SK-N-SH treated with all-trans-retinoic acid at 6 μM for 48 hours (cell line): ENCODE data around the gene CDH4.

Experiments
- ATAC-seq: fragments of 200-7000 bp; cut with Tn5 transposase; 3 replicates; pipeline ENCODE4 v1.9.1; 2020; ENCODE audit warnings: mild to moderate bottlenecking, moderate library complexity
- ARNTL ChIP-seq: fragments of 450-650 bp; formaldehyde crosslinking; IDR thresholded peaks from 2 replicates; pipeline ENCODE4 v1.5.0; 2020; ENCODE audit warnings: low read depth, mild to moderate bottlenecking, moderate library complexity, borderline replicate concordance
- CSDC2 ChIP-seq: fragments of 250-450 bp; sonication (Bioruptor Pico); IDR thresholded peaks from 2 replicates; pipeline ENCODE4 v1.5.0; 2020; ENCODE audit warnings: mild to moderate bottlenecking, moderate library complexity
- ESRRG ChIP-seq: fragments of 250-450 bp; sonication (Bioruptor Pico); IDR thresholded peaks from 2 replicates; pipeline ENCODE4 v1.6.1; 2021; ENCODE audit warnings: mild to moderate bottlenecking
- GLIS3 ChIP-seq: fragments of 250-450 bp; sonication (Bioruptor Pico); IDR thresholded peaks from 2 replicates; pipeline ENCODE4 v1.5.0; 2020; ENCODE audit warnings: mild to moderate bottlenecking, moderate library complexity
- OSR1 ChIP-seq: fragments of 250-450 bp; sonication (Bioruptor Pico); IDR thresholded peaks from 2 replicates; pipeline ENCODE4 v1.8.0; 2022; ENCODE audit warnings: moderate library complexity, mild to moderate bottlenecking, inconsistent platforms
- RARB ChIP-seq: fragments of 250-450 bp; sonication (Bioruptor Pico); IDR thresholded peaks from 2 replicates; pipeline ENCODE4 v1.8.0; 2021; ENCODE audit warnings: mild to moderate bottlenecking, moderate library complexity
- ZC3H10 ChIP-seq: fragments of 250-450 bp; sonication (Bioruptor Pico); IDR thresholded peaks from 2 replicates; pipeline ENCODE4 v1.5.1; 2021; ENCODE audit warnings: mild to moderate bottlenecking, moderate library complexity
- ZFP3 ChIP-seq: fragments of 250-450 bp; sonication (Bioruptor Pico); IDR thresholded peaks from 2 replicates; pipeline ENCODE4 v1.5.0; 2020; ENCODE audit warnings: mild to moderate bottlenecking, moderate library complexity
- ZNF70 ChIP-seq: fragments of 450-650 bp; formaldehyde crosslinking; IDR thresholded peaks from 2 replicates; pipeline ENCODE4 v1.5.0; 2020; ENCODE audit warnings: mild to moderate bottlenecking, moderate library complexity
- TF ChIP-seq, protein P1 (sequence below): fragments of 250-450 bp; sonication (Bioruptor Pico); IDR thresholded peaks from 2 replicates; pipeline ENCODE4 v1.8.0; 2020; ENCODE audit warnings: mild to moderate bottlenecking, moderate library complexity, borderline replicate concordance
- TF ChIP-seq, protein P2 (sequence below): fragments of 250-450 bp; sonication (Bioruptor Pico); IDR thresholded peaks from 2 replicates; pipeline ENCODE4 v1.8.0; 2021; ENCODE audit warnings: low read depth, mild to moderate bottlenecking, moderate library complexity, borderline replicate concordance
- TF ChIP-seq, protein P3 (sequence below): fragments of 250-450 bp; sonication (Bioruptor Pico); IDR thresholded peaks from 2 replicates; pipeline ENCODE4 v1.5.1; 2021; ENCODE audit warnings: mild to moderate bottlenecking, moderate library complexity
- TF ChIP-seq, protein P4 (sequence below): fragments of 250-450 bp; sonication (Bioruptor Pico); IDR thresholded peaks from 2 replicates; pipeline ENCODE4 v1.5.1; 2020; ENCODE audit warnings: low read depth, mild to moderate bottlenecking, moderate library complexity
- TF ChIP-seq, protein P5 (sequence below): fragments of 250-450 bp; sonication (Bioruptor Pico); IDR thresholded peaks from 2 replicates; pipeline ENCODE4 v1.5.0; 2020; ENCODE audit warnings: mild to moderate bottlenecking, moderate library complexity

Gene CDH4

DNA sequence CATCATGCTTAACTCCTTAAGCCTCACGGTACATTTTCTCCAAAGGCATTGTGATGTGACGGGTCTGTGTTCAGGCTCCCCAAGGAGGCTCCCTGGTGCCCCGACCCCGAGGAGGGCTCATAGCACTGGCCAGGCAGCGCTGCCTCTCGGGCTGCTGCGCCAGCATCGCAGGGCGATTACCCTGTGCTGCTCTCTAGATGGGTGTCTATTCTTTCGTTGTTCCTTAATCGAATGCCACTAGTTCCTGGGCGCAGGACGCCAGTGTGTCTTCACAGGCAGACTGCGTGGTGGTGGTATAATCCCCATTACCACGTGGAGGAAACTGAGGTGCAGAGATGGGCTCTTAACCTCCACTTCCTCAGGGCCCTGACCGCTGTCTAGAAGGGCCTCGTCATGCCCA is 267.4 kb downstream of the CDH4 start (continued):
- no peak for TF ChIP-seq ARNTL

DNA sequence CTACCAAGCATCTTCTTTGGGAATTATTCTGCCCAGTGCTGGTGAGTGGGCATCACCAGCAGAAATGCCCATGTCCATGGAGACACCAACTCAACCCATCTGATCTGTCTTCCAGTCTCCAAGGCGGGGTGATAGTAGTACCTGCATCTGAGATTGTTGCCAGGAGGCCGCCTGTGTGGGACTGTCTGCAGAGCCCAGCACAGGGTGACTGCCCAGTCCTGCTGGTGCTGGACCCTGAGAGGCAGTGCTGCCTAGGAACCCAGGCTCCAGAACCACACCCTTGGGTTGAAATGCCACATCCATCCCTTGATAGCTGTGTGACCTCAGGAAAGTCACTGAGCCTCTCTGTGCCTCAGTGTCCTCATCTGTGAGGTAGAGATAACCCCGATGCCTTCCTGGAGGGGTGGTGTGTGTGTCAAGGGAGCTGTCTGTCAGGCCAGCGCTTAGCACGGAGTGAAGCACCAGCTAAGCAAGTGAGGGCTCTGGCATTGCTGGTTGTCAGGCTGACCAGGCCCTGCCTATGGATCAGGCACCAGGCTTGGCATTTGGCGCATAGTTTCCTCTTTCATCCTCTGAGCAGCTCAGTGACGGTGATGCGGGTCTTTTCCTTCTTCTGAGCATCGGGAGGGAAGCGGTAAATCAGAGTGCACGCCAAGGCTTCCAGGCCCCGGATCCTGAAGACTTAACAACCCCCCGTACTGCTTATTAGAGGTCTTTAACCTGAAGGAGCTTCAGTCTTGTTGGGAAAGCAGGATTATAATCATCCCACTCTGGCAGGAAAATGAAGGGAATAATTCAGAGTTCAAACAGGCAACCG is 268.2 kb downstream of the CDH4 start:
- no peak for TF ChIP-seq ARNTL
- no peak for ATAC-seq

DNA sequence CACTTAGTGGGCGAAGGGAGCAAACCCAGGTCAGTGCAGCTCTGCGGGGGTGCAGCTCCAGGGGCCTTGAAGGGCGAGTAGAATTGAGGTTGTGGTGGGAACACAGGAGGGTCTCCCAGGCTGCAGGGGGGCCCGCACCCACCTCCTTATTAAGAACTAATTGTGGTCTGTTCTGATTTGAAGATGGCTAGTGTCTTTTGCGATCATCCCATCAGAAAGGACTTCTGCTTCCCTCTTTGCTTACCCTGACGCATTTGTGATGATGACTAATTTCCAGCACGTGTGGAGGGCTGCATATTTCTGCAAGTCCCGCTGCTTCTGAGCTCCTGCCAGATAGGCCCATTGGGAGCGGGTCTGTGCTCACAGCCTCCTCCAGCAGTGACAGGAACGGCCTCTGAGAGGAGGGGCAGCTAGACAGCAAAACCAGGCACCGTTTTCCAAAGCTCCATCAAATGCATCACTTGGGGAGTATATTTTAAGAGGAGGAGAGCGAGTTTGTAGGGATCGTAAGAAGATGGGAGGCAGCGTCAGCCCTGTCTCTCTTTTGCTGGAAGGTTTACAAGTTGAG is 268.9 kb downstream of the CDH4 start:
- TF ChIP-seq, protein P1, sequence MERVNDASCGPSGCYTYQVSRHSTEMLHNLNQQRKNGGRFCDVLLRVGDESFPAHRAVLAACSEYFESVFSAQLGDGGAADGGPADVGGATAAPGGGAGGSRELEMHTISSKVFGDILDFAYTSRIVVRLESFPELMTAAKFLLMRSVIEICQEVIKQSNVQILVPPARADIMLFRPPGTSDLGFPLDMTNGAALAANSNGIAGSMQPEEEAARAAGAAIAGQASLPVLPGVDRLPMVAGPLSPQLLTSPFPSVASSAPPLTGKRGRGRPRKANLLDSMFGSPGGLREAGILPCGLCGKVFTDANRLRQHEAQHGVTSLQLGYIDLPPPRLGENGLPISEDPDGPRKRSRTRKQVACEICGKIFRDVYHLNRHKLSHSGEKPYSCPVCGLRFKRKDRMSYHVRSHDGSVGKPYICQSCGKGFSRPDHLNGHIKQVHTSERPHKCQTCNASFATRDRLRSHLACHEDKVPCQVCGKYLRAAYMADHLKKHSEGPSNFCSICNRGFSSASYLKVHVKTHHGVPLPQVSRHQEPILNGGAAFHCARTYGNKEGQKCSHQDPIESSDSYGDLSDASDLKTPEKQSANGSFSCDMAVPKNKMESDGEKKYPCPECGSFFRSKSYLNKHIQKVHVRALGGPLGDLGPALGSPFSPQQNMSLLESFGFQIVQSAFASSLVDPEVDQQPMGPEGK (CRISPR knock-in tag) = no peak
- TF ChIP-seq ARNTL (no peak), OSR1 (no peak), ZNF70 (no peak), ZFP3 (CRISPR knock-in tag) (no peak), CSDC2 (no peak), ESRRG (CRISPR knock-in tag) (no peak), RARB (CRISPR knock-in tag) (no peak)
- TF ChIP-seq, protein P2, sequence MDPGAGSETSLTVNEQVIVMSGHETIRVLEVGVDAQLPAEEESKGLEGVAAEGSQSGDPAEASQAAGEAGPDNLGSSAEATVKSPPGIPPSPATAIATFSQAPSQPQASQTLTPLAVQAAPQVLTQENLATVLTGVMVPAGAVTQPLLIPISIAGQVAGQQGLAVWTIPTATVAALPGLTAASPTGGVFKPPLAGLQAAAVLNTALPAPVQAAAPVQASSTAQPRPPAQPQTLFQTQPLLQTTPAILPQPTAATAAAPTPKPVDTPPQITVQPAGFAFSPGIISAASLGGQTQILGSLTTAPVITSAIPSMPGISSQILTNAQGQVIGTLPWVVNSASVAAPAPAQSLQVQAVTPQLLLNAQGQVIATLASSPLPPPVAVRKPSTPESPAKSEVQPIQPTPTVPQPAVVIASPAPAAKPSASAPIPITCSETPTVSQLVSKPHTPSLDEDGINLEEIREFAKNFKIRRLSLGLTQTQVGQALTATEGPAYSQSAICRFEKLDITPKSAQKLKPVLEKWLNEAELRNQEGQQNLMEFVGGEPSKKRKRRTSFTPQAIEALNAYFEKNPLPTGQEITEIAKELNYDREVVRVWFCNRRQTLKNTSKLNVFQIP (CRISPR knock-in tag) = no peak
- TF ChIP-seq, protein P3, sequence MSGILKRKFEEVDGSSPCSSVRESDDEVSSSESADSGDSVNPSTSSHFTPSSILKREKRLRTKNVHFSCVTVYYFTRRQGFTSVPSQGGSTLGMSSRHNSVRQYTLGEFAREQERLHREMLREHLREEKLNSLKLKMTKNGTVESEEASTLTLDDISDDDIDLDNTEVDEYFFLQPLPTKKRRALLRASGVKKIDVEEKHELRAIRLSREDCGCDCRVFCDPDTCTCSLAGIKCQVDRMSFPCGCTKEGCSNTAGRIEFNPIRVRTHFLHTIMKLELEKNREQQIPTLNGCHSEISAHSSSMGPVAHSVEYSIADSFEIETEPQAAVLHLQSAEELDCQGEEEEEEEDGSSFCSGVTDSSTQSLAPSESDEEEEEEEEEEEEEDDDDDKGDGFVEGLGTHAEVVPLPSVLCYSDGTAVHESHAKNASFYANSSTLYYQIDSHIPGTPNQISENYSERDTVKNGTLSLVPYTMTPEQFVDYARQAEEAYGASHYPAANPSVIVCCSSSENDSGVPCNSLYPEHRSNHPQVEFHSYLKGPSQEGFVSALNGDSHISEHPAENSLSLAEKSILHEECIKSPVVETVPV (CRISPR knock-in tag) = no peak
- TF ChIP-seq, protein P4, sequence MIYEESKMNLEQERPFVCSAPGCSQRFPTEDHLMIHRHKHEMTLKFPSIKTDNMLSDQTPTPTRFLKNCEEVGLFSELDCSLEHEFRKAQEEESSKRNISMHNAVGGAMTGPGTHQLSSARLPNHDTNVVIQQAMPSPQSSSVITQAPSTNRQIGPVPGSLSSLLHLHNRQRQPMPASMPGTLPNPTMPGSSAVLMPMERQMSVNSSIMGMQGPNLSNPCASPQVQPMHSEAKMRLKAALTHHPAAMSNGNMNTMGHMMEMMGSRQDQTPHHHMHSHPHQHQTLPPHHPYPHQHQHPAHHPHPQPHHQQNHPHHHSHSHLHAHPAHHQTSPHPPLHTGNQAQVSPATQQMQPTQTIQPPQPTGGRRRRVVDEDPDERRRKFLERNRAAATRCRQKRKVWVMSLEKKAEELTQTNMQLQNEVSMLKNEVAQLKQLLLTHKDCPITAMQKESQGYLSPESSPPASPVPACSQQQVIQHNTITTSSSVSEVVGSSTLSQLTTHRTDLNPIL = no peak
- ATAC-seq = no peak

DNA sequence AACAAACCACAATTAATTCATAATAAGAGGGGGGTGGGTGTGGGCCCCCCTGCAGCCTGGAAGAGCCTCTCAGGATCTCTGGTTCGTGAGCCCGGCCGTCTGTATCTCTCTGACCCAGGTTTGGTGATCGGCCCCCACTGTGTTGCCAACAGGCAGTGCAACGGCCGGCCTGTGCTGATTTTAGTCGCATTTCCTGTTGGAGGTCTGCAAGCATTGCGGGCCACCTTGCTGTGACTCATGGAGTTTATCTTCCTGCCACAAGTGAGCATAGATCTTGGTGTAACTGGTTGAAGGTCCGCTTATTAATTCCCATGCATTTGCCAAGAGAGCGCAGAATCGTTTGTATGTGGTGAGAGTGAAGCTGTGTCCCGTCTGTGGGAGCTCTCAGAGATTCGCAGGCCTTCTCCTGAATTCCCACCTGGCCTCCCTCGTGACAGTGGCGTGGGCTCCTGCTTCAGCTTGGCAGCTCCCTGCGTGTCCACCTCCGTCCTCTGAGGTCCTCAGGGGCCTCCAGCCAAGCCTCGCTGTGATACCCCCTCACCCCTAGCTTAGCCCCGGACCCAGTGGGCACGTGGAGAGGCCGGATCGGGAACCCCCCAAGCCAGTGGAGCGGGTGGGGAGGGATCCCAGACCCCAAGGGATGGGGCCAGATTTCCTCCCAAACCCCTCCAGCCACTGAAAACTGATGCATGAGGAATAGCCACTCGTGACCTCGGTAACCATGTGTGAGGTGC is 269.8 kb downstream of the CDH4 start:
- TF ChIP-seq ZC3H10 (CRISPR knock-in tag) = no peak
- TF ChIP-seq ZNF70 = no peak
- no peak for TF ChIP-seq GLIS3 (CRISPR knock-in tag)
- TF ChIP-seq, protein P3 (CRISPR knock-in tag) = no peak
- ATAC-seq = no peak

DNA sequence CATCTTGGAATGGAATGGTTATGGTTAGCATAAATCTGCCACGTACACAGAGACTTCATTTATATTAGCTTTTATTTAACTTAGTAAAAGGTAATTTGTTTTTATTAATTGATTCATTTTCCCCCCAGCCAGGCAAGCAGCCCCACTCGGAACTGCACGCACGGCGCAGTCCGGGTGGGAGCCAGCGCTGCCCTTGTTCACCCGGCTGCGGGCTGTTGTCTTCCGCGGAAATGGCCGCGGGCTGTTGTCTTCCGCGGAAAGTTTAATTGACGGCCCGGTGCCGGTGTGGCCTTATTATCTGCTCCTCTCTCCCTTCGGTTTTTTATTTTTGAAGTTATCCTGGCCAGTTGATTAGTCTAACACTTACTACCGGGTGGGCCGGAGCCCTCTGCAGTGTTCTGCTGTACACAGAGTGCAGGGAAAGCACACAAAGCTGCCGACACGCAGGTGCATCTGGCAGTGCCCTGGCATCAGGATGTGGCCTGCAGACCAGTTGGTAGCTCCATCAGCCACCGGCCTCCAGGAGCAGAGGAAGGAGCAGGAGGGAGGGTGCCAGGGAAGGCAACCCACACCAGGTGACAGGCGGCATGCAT is 270.5 kb downstream of the CDH4 start:
- no peak for ATAC-seq
- TF ChIP-seq, protein P1 (CRISPR knock-in tag) = no peak
- TF ChIP-seq, protein P5, sequence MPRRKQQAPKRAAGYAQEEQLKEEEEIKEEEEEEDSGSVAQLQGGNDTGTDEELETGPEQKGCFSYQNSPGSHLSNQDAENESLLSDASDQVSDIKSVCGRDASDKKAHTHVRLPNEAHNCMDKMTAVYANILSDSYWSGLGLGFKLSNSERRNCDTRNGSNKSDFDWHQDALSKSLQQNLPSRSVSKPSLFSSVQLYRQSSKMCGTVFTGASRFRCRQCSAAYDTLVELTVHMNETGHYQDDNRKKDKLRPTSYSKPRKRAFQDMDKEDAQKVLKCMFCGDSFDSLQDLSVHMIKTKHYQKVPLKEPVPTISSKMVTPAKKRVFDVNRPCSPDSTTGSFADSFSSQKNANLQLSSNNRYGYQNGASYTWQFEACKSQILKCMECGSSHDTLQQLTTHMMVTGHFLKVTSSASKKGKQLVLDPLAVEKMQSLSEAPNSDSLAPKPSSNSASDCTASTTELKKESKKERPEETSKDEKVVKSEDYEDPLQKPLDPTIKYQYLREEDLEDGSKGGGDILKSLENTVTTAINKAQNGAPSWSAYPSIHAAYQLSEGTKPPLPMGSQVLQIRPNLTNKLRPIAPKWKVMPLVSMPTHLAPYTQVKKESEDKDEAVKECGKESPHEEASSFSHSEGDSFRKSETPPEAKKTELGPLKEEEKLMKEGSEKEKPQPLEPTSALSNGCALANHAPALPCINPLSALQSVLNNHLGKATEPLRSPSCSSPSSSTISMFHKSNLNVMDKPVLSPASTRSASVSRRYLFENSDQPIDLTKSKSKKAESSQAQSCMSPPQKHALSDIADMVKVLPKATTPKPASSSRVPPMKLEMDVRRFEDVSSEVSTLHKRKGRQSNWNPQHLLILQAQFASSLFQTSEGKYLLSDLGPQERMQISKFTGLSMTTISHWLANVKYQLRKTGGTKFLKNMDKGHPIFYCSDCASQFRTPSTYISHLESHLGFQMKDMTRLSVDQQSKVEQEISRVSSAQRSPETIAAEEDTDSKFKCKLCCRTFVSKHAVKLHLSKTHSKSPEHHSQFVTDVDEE (CRISPR knock-in tag) = no peak
- TF ChIP-seq, protein P4 = no peak
